Lung (tissue), 12 donors: ENCODE data around the gene GIMD1. TPM values are rescaled to one million over a fixed set of nuclear protein-coding genes. Genes with fewer than 3 reads are reported as not detected.
"Not testable (repeated sequence)": the region's sequence is repeated elsewhere in the genome, so short reads cannot be mapped to it uniquely, and the experiment has no call there.

Source experiments
- ATAC-seq: fragments of 200-7000 bp; cut with Tn5 transposase; one replicate; pipeline ENCODE4 v1.9.1; 2020; ENCODE audit warnings: moderate number of reproducible peaks; ENCODE audit not compliant: insufficient read depth, low FRiP score
- DNase-seq, 3 donors: peaks; one replicate each; pipeline ENCODE4 v3.0.0-alpha.2; 2013 to 2017
- H3K27ac ChIP-seq, 2 donors: one replicate each; pipeline ENCODE4 v1.5.1; 2013; ENCODE audit warnings: mild to moderate bottlenecking in 2 of 2, moderate library complexity in 2 of 2, control low read depth in 1 of 2, inconsistent platforms in 1 of 2, low read depth in 1 of 2, low read length in 1 of 2
- H3K27me3 ChIP-seq, 3 donors: one replicate each; pipeline ENCODE4 v1.5.1; 2013; ENCODE audit warnings: low read length in 2 of 3; ENCODE audit not compliant: control insufficient read depth in 3 of 3, insufficient read depth in 3 of 3
- H3K36me3 ChIP-seq, 4 donors: one replicate each; pipeline ENCODE4 v1.5.1; 2013; ENCODE audit warnings: low read length in 4 of 4, mild to moderate bottlenecking in 1 of 4, moderate library complexity in 1 of 4; ENCODE audit not compliant: control insufficient read depth in 4 of 4, insufficient read depth in 4 of 4
- H3K4me1 ChIP-seq, 5 donors: one replicate each; pipeline ENCODE4 v1.5.1; 2013; ENCODE audit warnings: low read length in 5 of 5, mild to moderate bottlenecking in 2 of 5, moderate library complexity in 1 of 5; ENCODE audit not compliant: control insufficient read depth in 5 of 5, insufficient read depth in 5 of 5
- H3K4me3 ChIP-seq: one replicate; pipeline ENCODE4 v1.5.1; 2013; ENCODE audit warnings: mild to moderate bottlenecking, control low read depth, moderate library complexity
- H3K9ac ChIP-seq, 2 donors: one replicate each; pipeline ENCODE4 v1.5.1; 2013; ENCODE audit warnings: low read length in 2 of 2, control low read depth in 1 of 2; ENCODE audit not compliant: insufficient read depth in 1 of 2
- H3K9me3 ChIP-seq, 4 donors: one replicate each; pipeline ENCODE4 v1.5.1; 2013; ENCODE audit warnings: low read length in 3 of 4, mild to moderate bottlenecking in 1 of 4, moderate library complexity in 1 of 4; ENCODE audit not compliant: control insufficient read depth in 4 of 4, insufficient read depth in 3 of 4
- WGBS, 2 donors: extraction: QIAGEN DNeasy Blood & Tissue Kit; methylation state at CpG; one replicate each; pipeline ENCODE4 v1.1.7; 2013; 5-methylcytosine and 5-hydroxymethylcytosine counted together
- polyA plus RNA-seq, 2 donors: library from polyadenylated mRNA; stranded (reverse); fragments of 200-250 nt; gene quantifications; one replicate each; pipeline ENCODE4 v1.2.1, GENCODE V29; 2013
- total RNA-seq, 2 donors: library from RNA; depleted of rRNA in 1 of 2; stranded (reverse); fragments of >200 nt in 1 of 2; gene quantifications; one replicate each; pipeline ENCODE4 v1.2.1, GENCODE V29; 2014 to 2021
- TF ChIP-seq, protein P1 (sequence below): IDR thresholded peaks from 2 replicates; pipeline ENCODE4 v1.5.1; 2012; ENCODE audit warnings: mild to moderate bottlenecking; ENCODE audit errors: control extremely low read depth, extremely low read depth
- donor health status: control.
- donor health status: control.
- donor health status: Bipolar disorder and iron deficiency.
- donor health status: healthy.
- donor health status: DM: yes; HTN: yes; CAD: no.

GIMD1 gene
- total and polyA plus RNA-seq, 4 donors, result not detected

DNA sequence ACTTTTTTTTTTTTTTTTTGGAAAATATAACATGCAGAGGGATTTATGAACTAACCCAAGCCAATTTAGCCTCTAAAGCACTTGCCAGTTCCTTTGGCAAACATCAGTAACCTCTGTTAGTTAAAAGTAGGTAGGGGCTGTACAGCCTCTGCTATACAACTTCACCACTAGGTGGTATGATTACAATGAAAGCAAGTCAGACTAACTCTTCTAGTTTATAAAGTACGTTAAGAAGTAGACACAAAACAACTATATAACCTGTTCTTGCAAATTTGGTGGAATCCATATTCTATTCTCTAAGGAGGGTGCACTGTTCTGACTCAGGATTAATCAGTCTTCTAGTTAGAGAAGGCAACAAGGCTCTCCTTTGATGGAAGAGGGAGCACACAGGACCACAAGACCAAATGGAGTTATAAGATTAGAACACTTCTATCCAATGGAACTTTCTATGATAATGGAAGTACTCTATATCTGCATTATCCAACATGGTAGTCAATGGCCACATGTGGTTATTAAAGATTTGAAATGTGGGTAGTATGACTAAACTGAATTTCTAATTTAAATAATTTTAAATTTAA is 39.4 kb downstream of the GIMD1 start:
- DNase-seq (peak in 2 of 3 donors; percentile 46 to 50), ATAC-seq (peak; percentile 41)
- WGBS, 2 donors, result 23 to 44% methylated on average over 1 of the region's 1 CpG
- Histone ChIP-seq H3K36me3 (peaks cover 5 to 47% (median 23%) of the 10 kb centered on the region in 4 donors), H3K9ac (no peak overlapping the region), H3K9me3 (no peaks in the 10 kb centered on the region), H3K4me3 (no peak overlapping the region), H3K27ac (no peak overlapping the region), H3K27me3 (no peaks in the 10 kb centered on the region), H3K4me1 (no peaks in the 10 kb centered on the region)
- TF ChIP-seq, protein P1, sequence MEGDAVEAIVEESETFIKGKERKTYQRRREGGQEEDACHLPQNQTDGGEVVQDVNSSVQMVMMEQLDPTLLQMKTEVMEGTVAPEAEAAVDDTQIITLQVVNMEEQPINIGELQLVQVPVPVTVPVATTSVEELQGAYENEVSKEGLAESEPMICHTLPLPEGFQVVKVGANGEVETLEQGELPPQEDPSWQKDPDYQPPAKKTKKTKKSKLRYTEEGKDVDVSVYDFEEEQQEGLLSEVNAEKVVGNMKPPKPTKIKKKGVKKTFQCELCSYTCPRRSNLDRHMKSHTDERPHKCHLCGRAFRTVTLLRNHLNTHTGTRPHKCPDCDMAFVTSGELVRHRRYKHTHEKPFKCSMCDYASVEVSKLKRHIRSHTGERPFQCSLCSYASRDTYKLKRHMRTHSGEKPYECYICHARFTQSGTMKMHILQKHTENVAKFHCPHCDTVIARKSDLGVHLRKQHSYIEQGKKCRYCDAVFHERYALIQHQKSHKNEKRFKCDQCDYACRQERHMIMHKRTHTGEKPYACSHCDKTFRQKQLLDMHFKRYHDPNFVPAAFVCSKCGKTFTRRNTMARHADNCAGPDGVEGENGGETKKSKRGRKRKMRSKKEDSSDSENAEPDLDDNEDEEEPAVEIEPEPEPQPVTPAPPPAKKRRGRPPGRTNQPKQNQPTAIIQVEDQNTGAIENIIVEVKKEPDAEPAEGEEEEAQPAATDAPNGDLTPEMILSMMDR, result peak; percentile 19

- H3K27me3 ChIP-seq, result no peaks in the 10 kb centered on the region
- ATAC-seq (no peak), DNase-seq (no peak)
- H3K36me3 ChIP-seq, result peaks cover 5 to 34% (median 15%) of the 10 kb centered on the region in 4 donors
- H3K4me3 ChIP-seq, result no peak overlapping the region
- H3K4me1 ChIP-seq, result no peaks in the 10 kb centered on the region
- H3K27ac ChIP-seq, result no peak overlapping the region
- no peak overlapping the region for H3K9ac ChIP-seq
- TF ChIP-seq, protein P1, result no peak
- H3K9me3 ChIP-seq, result no peaks in the 10 kb centered on the region
These were observed 42.8 kb downstream of the GIMD1 start for GRCh38 chr4:106325800-106326199.

GRCh38 chr4:106323119-106323518 is 45.5 kb downstream of the GIMD1 start:
- ATAC-seq, result no peak
- H3K36me3 ChIP-seq, result peaks cover 3 to 20% (median 9%) of the 10 kb centered on the region in 4 donors
- H3K4me1 ChIP-seq, result no peaks in the 10 kb centered on the region
- DNase-seq, result no peak
- H3K27me3 ChIP-seq, result no peaks in the 10 kb centered on the region
- TF ChIP-seq, protein P1, result no peak
- no peak overlapping the region for H3K9ac ChIP-seq
- no peak overlapping the region for H3K27ac ChIP-seq
- H3K9me3 ChIP-seq, result no peaks in the 10 kb centered on the region
- no peak overlapping the region for H3K4me3 ChIP-seq

DNA sequence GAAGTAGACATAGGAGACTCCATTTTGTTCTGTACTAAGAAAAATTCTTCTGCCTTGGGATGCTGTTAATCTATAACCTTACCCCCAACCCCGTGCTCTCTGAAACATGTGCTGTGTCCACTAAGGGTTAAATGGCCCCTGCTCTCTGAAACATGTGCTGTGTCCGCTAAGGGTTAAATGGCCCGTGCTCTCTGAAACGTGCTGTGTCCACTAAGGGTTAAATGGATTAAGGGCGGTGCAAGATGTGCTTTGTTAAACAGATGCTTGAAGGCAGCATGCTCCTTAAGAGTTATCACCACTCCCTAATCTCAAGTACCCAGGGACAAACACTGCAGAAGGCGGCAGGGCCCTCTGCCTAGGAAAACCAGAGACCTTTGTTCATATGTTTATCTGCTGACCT is 46.8 kb downstream of the GIMD1 start:
- not testable (repeated sequence) for H3K36me3 ChIP-seq, H3K4me3 ChIP-seq, H3K27ac ChIP-seq, DNase-seq, ATAC-seq, H3K9ac ChIP-seq, H3K27me3 ChIP-seq, H3K9me3 ChIP-seq
- H3K4me1 ChIP-seq, result peaks cover 0 to 11% (median 0%) of the 10 kb centered on the region in 5 donors
- WGBS, 2 donors, result 66 to 85% methylated on average over 6 of the region's 6 CpGs

DNA sequence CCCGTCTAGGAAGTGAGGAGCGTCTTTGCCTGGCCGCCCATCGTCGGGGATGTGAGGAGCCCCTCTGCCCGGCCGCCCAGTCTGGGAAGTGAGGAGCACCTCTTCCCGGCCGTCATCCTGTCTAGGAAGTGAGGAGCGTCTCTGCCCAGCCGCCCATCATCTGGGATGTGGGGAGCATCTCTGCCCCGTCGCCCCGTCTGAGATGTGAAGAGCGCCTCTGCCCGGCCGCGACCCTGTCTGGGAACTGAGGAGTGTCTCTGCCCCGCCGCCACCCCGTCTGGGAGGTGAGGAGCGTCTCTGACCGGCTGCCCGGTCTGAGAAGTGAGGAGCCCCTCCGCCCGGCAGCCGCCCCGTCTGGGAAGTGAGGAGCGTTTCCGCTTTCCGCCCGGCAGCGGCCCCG is 47.4 kb downstream of the GIMD1 start:
- not testable (repeated sequence) for H3K27ac ChIP-seq, H3K27me3 ChIP-seq, ATAC-seq, H3K9ac ChIP-seq, DNase-seq, H3K9me3 ChIP-seq, H3K36me3 ChIP-seq, H3K4me3 ChIP-seq
- peaks cover 0 to 11% (median 0%) of the 10 kb centered on the region in 5 donors for H3K4me1 ChIP-seq
- WGBS, 2 donors, result 97 to 98% methylated on average over 33 to 34 of the region's 34 CpGs
